Memory B cell (primary cell): ENCODE measurements around the gene GUCA2B.

Source experiments
- ATAC-seq: fragments of 150-1000 bp; cut with Tn5 transposase; 2 replicates; pipeline ENCODE4 v1.10.0; 2021; ENCODE audit warnings: low read depth, mild to moderate bottlenecking, moderate library complexity
- DNase-seq, 2 donors: peaks; one replicate each; pipeline ENCODE4 v3.0.0; 2022; ENCODE audit warnings: low spot score in 2 of 2
- H3K27ac Mint-ChIP-seq: one replicate; pipeline ENCODE4 v1.8.0; 2022; ENCODE audit warnings: mild to moderate bottlenecking, moderate library complexity, mixed read lengths
- H3K27me3 Mint-ChIP-seq: one replicate; pipeline ENCODE4 v1.8.0; 2022; ENCODE audit warnings: mixed read lengths
- H3K36me3 Mint-ChIP-seq: one replicate; pipeline ENCODE4 v1.8.0; 2022; ENCODE audit warnings: mild to moderate bottlenecking, mixed read lengths
- H3K4me1 Mint-ChIP-seq: one replicate; pipeline ENCODE4 v1.8.0; 2022; ENCODE audit warnings: mixed read lengths
- H3K4me3 Mint-ChIP-seq: one replicate; pipeline ENCODE4 v1.8.0; 2022; ENCODE audit warnings: mild to moderate bottlenecking, moderate library complexity, mixed read lengths
- H3K9me3 Mint-ChIP-seq: one replicate; pipeline ENCODE4 v1.8.0; 2022; ENCODE audit warnings: mixed read lengths

The GUCA2B gene

GRCh38 chr1:42201986-42202385 is 48.8 kb downstream of the GUCA2B start:
- DNase-seq, result no peak
- Mint-ChIP-seq H3K4me3 (no peak overlapping the region), H3K9me3 (peaks cover 12% of the 10 kb centered on the region), H3K4me1 (peaks cover 2% of the 10 kb centered on the region), H3K36me3 (peaks cover 56% of the 10 kb centered on the region), H3K27me3 (no peaks in the 10 kb centered on the region), H3K27ac (no peak overlapping the region)
- no peak for ATAC-seq
